K562 treated with DMSO at 1 percent for 24 hours (cell line): ENCODE measurements around the gene SCYL1. TPM values are rescaled to one million over a fixed set of nuclear protein-coding genes. Genes with fewer than 3 reads are reported as not detected.

ENCODE experiments used
- total RNA-seq: library from RNA; unstranded; fragments of 300-600 nt; gene quantifications from 2 replicates; pipeline ENCODE4 v1.2.3, GENCODE V29; 2022; ENCODE audit warnings: low read depth; ENCODE audit not compliant: insufficient read depth

The SCYL1 gene
- 135 and 143 TPM in 2 replicates for total RNA-seq

DNA sequence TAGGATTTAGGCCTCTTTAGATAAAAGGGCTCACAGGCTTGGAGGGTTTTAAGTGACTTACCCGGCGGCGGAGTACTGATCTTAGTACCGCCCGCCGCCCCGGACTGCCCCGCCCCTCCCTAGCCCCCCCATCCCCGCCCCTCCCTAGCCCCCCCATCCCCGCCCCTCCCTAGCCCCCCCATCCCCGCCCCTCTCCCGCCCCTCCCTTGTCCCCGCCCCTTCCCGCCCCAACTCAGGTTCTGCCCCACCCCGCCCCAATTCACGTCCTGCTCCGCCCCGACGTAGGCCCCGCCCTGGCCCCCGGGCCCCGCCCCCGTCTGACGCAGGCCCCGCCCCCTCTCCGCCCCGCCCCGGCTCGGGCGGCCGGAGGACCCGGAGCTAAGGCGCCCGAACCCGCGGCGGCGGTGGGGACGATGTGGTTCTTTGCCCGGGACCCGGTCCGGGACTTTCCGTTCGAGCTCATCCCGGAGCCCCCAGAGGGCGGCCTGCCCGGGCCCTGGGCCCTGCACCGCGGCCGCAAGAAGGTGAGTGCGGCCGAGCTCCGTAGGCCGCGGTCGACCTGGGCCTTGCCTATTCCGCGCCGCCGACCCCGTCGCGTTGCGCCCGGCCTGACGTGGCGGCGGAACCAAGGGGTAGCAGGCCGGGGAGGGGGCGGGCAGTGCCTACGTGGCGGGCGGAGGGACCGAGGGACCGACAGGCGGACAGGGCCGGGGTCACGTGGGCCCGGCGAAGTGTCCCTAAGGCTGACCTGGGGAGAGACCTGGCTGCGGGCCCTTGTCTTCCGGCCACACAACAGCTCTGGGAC lies at the start of gene SCYL1:
SCYL1 (plus strand) TSS at position 343 of the 805 bp plus-strand sequence; CDS start at position 414, 71 bp downstream.

DNA sequence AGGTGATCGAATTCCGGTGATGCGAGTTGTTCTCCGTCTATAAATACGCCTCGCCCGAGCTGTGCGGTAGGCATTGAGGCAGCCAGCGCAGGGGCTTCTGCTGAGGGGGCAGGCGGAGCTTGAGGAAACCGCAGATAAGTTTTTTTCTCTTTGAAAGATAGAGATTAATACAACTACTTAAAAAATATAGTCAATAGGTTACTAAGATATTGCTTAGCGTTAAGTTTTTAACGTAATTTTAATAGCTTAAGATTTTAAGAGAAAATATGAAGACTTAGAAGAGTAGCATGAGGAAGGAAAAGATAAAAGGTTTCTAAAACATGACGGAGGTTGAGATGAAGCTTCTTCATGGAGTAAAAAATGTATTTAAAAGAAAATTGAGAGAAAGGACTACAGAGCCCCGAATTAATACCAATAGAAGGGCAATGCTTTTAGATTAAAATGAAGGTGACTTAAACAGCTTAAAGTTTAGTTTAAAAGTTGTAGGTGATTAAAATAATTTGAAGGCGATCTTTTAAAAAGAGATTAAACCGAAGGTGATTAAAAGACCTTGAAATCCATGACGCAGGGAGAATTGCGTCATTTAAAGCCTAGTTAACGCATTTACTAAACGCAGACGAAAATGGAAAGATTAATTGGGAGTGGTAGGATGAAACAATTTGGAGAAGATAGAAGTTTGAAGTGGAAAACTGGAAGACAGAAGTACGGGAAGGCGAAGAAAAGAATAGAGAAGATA lies 25.7 kb upstream of the SCYL1 start, which contains the start of gene MALAT1:
MALAT1 (plus strand) TSS at position 69 of the 736 bp plus-strand sequence.

GRCh38 chr11:65558002-65558929 lies 33.4 kb downstream of the SCYL1 start, which contains the start of gene LTBP3:
LTBP3 (minus strand) TSS chr11:65558359; CDS start chr11:65557959, 400 bp downstream.

GRCh38 chr11:65569973-65570918 lies 45.4 kb downstream of the SCYL1 start, which contains the start of gene ZNRD2:
ZNRD2 (plus strand) TSS chr11:65570477; CDS start chr11:65570492, 15 bp downstream.

DNA sequence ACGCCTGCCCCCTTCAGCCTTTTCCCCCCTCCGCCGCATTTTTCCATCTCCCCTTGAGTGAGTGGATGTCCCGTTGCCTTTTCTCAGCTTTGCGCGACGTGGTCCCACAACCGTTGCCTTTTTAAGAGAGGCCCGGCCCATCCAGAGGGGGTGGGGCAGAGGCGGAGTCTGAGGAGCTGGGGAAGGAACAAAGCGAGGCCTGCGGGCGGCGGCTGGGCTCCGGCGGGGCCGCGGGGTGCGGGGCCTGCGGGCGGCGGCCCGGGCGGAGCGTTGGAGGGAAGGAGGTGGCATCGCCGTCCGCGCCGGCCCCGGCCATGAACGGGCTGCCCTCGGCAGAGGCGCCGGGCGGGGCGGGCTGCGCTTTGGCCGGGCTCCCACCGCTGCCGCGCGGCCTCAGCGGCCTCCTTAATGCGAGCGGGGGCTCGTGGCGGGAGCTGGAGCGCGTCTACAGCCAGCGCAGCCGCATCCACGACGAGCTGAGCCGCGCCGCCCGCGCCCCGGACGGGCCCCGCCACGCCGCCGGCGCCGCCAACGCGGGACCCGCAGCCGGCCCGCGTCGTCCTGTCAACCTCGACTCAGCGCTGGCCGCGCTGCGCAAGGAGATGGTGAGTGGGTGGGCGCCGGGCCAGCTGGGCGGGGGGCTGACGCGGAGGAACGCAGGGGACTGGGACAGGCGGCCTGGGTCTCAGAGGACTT lies 47.6 kb downstream of the SCYL1 start, which contains the start of gene FAM89B:
FAM89B (plus strand) TSS at position 183 of the 696 bp plus-strand sequence; CDS start at position 315, 132 bp downstream.

GRCh38 chr11:65575568-65576231 lies 50.8 kb downstream of the SCYL1 start, which contains the start of gene EHBP1L1:
EHBP1L1 (plus strand) TSS chr11:65576053; CDS start chr11:65576303, 250 bp downstream.

Other genes starting within 250 kb of the SCYL1 start
- 3.8 and 8.0 TPM in 2 replicates for gene CDC42EP2, start 210.2 kb upstream of the SCYL1 start, total RNA-seq
- 67.3 and 67.9 TPM in 2 replicates for gene DPF2, start 191.2 kb upstream of the SCYL1 start, total RNA-seq
- gene TIGD3, start 170.3 kb upstream of the SCYL1 start, total RNA-seq: 6.7 and 8.9 TPM in 2 replicates
- gene SLC25A45, start 142.4 kb upstream of the SCYL1 start, total RNA-seq: 2.3 and 3.4 TPM in 2 replicates
- gene FRMD8, start 138.4 kb upstream of the SCYL1 start, total RNA-seq: 63.0 and 66.6 TPM in 2 replicates
- 25.4 and 31.8 TPM in 2 replicates for gene NEAT1, start 102.3 kb upstream of the SCYL1 start, total RNA-seq
- gene MALAT1, start 26.0 kb upstream of the SCYL1 start, total RNA-seq: 92.6 and 97.2 TPM in 2 replicates
- 42.3 and 45.8 TPM in 2 replicates for gene LTBP3, start 33.3 kb downstream of the SCYL1 start, total RNA-seq
- 65.6 and 76.3 TPM in 2 replicates for gene ZNRD2, start 45.4 kb downstream of the SCYL1 start, total RNA-seq
- 140 and 142 TPM in 2 replicates for gene FAM89B, start 47.5 kb downstream of the SCYL1 start, total RNA-seq
- gene EHBP1L1, start 51.0 kb downstream of the SCYL1 start, total RNA-seq: 83.0 and 84.8 TPM in 2 replicates
- gene KCNK7, start 70.7 kb downstream of the SCYL1 start, total RNA-seq: 4.0 and 4.8 TPM in 2 replicates
- gene MAP3K11, start 89.1 kb downstream of the SCYL1 start, total RNA-seq: 93.2 and 97.7 TPM in 2 replicates
- gene PCNX3, start 90.7 kb downstream of the SCYL1 start, total RNA-seq: 52.3 and 54.3 TPM in 2 replicates
- gene SIPA1, start 113.0 kb downstream of the SCYL1 start, total RNA-seq: 99.8 and 104 TPM in 2 replicates
- gene RELA, start 137.8 kb downstream of the SCYL1 start, total RNA-seq: 76.3 and 79.5 TPM in 2 replicates
- 50.5 and 58.6 TPM in 2 replicates for gene KAT5, start 187.2 kb downstream of the SCYL1 start, total RNA-seq
- gene RNASEH2C, start 195.7 kb downstream of the SCYL1 start, total RNA-seq: 50.7 and 64.2 TPM in 2 replicates